HG02981 (cell line): ENCODE results near the gene IRF8.

Experiments used
- ATAC-seq: cut with Tn5 transposase; IDR thresholded peaks from one replicate; pipeline ENCODE4 v1.9.1; 2021; ENCODE audit warnings: mild to moderate bottlenecking, moderate library complexity; ENCODE audit not compliant: unreplicated experiment

The IRF8 gene

DNA sequence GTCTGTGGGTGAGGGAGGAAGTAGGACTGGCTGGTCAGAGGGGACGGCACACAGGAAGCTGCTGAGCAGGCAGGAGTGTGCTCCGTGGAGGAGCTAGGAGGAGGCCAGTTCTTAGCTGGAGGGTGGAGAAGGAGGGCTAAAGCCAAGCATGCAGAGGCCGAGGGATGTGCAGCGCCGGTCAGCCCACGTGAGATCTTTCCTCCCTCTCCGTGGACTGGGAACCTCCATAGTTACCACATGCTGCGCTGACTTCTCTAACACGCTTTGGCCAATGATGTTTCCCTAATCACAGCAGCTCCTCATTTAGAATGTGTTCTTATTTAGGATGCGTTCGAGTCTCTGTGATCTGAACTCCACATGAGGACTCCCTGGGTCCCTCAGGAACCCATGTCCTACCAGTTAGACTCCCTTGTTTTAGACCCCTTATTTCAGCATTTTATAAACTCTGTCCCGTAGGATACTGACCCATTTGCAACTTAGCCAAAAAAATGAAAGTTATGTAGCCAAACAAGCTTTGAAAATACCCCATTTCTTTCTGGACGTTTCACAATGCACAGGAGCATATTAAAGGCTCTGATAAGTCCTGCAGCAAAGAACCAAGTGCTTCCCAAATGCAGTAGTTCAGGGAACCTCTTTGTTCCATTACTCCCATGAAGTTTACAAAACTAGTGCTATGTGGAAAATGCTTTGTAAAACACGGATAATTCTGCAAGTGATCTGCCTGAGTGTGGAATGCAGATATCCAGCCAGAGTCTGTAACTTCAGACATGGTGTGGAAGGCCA lies 51.4 kb downstream of the IRF8 start:
- no peak for ATAC-seq

- no peak for ATAC-seq
Observed at GRCh38 chr16:85952197-85952596, 53.2 kb downstream of the IRF8 start.

- ATAC-seq: no peak
Observed at GRCh38 chr16:85952811-85953210, 53.8 kb downstream of the IRF8 start.

GRCh38 chr16:85954927-85955519 lies 56.1 kb downstream of the IRF8 start:
- ATAC-seq: no peak

DNA sequence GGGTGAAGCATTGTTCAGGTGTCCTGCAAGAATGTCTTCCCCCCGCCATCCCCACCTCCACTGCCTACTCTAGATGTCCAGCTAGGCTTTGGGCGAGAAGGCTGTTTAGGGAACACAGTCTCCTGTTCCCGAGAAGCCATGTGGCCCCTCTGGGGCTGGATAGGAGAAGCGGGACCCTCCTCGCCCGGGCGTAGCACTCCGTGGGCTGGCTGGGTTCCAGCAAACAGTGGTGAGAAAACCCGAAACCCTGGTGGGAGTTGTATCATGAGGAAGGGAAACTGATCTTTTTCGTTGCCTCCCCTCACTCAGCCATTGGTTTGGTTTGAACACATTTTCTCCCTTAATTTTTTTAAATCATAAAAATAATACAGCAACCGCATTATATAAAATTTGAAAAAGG lies 56.6 kb downstream of the IRF8 start:
- no peak for ATAC-seq

- ATAC-seq: no peak
Observed at GRCh38 chr16:85956426-85956825, 57.5 kb downstream of the IRF8 start.

- no peak for ATAC-seq
Observed at GRCh38 chr16:85958731-85959130, 59.8 kb downstream of the IRF8 start.

- no peak for ATAC-seq
Observed at GRCh38 chr16:85959686-85960085, 60.7 kb downstream of the IRF8 start.

GRCh38 chr16:85960486-85961046 lies 61.6 kb downstream of the IRF8 start:
- ATAC-seq: no peak

- no peak for ATAC-seq
Observed at GRCh38 chr16:85961988-85962915, 63.3 kb downstream of the IRF8 start.

DNA sequence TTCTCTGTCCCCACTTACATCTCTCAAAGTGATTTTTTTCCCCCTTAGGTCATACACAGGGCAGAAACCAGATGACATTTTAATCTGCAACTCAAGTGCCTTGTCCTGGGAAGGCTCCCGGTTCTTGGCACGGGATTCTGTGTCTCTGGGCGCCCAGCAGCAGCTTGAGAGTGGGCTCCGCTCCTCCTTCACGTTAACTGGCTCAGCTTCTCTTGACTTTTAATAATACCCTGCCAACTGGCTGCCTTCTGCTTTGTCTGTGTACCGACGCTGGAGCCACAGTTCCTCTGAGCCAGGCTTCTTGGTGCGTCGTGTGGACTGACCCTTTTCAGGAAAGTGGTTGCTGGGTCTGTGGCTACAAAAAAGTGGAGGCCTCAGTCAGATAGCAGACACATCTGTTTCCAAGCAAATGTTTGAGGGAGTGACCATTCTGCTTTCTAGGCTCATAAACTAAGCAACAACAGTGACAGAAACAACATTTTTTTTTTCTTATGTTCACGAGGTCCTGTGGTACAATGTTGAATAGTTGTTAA lies 64.9 kb downstream of the IRF8 start:
- ATAC-seq: no peak

DNA sequence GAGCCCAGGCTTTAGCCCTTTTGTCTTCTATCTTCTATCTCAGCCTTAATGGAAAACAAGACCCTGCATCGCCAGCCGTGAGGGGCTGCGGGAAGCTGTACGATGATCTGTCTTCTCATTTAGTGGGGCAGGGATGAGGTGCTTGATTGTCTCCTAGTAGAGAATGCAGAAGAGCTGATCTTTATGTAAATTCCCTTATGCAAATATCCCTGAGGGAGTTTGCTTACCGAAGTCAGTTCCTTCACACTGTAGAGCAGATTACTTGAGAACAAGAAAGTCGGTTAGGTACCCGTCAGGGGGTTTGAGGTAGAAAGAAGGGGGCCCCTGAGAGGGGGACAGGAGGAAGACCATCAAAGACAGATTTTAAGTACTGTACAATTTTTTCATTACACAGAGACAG lies 66.2 kb downstream of the IRF8 start:
- no peak for ATAC-seq

DNA sequence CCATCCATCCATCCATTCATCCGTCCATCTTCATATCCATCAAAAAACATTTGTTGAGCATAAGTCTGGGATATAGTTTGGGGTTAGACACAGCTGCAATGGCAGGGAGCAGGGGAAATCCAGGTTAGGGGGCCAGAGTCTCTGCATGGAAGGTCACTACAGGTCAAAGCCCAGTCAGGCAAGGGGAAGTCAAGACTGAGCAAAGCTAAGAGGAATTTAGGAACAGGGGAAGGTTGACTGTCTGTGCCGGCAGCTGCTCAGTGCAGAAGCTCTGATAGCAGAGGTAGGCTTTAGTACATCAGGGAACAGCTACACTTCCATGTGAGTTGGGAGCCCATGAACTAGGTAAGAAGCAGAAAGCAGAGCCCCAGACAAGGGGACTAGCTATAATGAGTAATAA lies 68.1 kb downstream of the IRF8 start:
- no peak for ATAC-seq

DNA sequence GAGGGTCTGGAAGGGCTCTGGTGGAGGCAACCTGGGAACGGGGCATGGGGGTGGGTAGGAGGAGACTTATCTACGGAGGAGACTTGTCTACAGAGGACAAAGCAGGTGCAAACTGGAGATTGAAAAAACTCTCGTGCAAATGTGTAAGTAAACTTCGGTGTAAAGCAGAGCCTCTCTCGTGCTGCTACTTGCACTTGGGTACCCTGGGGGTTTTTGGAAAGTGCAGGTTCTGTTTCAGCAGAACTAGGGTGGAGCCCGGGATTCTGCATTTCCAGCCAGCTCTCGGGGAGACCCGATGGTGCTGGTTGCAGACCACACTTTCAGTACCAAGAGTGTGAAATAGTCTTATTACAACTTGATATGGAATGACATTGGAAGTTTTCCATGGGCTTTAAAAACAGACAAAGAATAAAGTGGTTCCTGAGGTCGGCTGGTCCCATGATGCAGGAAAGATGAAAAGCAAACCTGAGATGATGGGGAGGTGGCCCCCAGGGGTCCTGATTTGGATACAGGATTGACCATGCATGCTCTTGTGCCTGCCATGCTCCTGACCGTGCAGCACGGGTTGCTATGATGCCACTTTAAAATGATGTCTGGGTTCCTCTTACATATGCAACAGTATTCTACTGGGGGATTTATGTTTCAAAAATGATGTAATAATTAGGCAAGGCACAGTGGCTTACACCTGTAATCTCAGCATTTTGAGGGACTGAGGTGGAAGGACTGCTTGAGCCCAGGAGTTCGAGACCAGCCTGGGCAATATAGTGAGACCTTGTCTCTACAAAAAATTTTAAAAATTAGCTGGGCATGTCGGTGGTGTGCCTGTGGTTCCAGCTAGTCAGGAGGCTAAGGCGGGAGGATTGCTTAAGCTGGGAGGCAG lies 69.3 kb downstream of the IRF8 start:
- no peak for ATAC-seq

DNA sequence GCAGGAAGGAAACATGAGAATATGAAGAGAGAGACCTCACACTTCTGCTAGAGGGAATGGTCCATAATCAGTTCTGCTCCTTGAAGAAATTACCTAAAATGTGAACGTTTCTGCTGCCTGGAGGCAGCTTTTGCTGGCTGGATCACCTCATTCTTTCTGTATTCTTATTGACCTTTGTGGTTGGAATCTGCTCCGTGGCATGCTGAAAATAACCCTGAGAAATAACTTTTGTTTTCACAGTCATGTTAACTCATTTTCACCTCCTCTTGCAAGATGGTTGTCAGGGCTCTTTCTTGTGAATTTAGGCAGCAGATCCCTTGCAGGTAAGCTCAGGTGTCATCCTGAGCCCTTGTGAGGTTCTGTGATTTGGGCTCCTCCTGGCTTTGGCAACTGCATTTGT lies 70.2 kb downstream of the IRF8 start:
- no peak for ATAC-seq

DNA sequence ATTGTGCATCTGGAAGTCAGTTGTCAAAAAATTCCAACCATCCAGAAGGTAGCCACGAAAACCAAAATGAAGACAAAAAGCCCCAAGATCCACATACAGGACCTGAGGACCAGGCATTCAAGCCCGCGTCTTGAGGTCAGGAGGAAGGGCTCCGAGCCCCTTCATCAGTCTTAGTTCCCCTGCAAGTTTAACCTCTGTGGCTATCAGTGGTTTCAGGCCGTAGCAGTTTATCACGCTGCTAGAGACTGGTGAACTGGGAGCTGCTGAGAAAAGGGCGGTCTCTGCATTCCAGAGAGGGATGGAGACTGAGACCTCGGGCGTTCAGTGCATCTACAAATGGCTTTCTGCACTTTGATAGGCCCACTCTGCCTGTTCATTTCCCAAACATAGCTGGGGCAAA lies 70.6 kb downstream of the IRF8 start:
- ATAC-seq: no peak

- ATAC-seq: no peak
Observed at GRCh38 chr16:85970016-85970733, 71.2 kb downstream of the IRF8 start.

GRCh38 chr16:85970738-85971137 lies 71.8 kb downstream of the IRF8 start:
- no peak for ATAC-seq
